BLaER1 treated with 17β-estradiol and CSF1 and Interleukin-3, amounts not matched to agents 10 nM and 100 nM (cell line): Measurements from ENCODE around the gene HDGFL1.

Experiments used
- H3K27ac ChIP-seq, 11 experiments: shearing (Covaris generic); formaldehyde crosslinking; 2 replicates each; pipeline ENCODE4 v1.8.1; 2022
- H3K27me3 ChIP-seq, 11 experiments: shearing (Covaris generic); formaldehyde crosslinking; 2 replicates each; pipeline ENCODE4 v1.8.1; 2022
- H3K36me3 ChIP-seq, 11 experiments: shearing (Covaris generic); formaldehyde crosslinking; 2 replicates each; pipeline ENCODE4 v1.8.1; 2022
- H3K4me1 ChIP-seq, 10 experiments: shearing (Covaris generic); formaldehyde crosslinking; 2 replicates each; pipeline ENCODE4 v1.8.1; 2022
- H3K4me2 ChIP-seq, 11 experiments: shearing (Covaris generic); formaldehyde crosslinking; 2 replicates each; pipeline ENCODE4 v1.8.1; 2022
- H3K4me3 ChIP-seq, 10 experiments: shearing (Covaris generic); formaldehyde crosslinking; 2 replicates each; pipeline ENCODE4 v1.8.1; 2022
- H3K9ac ChIP-seq, 11 experiments: shearing (Covaris generic); formaldehyde crosslinking; 2 replicates each; pipeline ENCODE4 v1.8.1; 2022
- H3K9me3 ChIP-seq, 11 experiments: shearing (Covaris generic); formaldehyde crosslinking; replicated peaks in 1 of 11; 2 replicates each; pipeline ENCODE4 v1.8.1; 2022
- H4K20me1 ChIP-seq, 11 experiments: shearing (Covaris generic); formaldehyde crosslinking; 2 replicates each; pipeline ENCODE4 v1.8.1; 2022
- Cebpa-rat ChIP-seq, 11 experiments: shearing (Covaris generic); IDR thresholded peaks; 2 replicates each; pipeline ENCODE4 v1.8.1; 2022

Gene HDGFL1

GRCh38 chr6:22605736-22606135 is 36.4 kb downstream of the HDGFL1 start:
- no peaks in the 10 kb centered on the region for H3K27me3 ChIP-seq
- H3K4me3 ChIP-seq, result no peak overlapping the region
- no peak for TF ChIP-seq Cebpa-rat (IDR thresholded peaks at IDR 0.05)
- no peaks in the 10 kb centered on the region for H3K4me1 ChIP-seq
- no peak overlapping the region for H3K4me2 ChIP-seq
- H4K20me1 ChIP-seq, result no peaks in the 10 kb centered on the region
- no peak overlapping the region for H3K27ac ChIP-seq
- no peaks in the 10 kb centered on the region for H3K36me3 ChIP-seq
- peaks cover 0 to 11% (median 6%) of the 10 kb centered on the region in 11 experiments; a peak in 13 of 22 replicates for H3K9me3 ChIP-seq
- H3K9ac ChIP-seq, result no peak overlapping the region

GRCh38 chr6:22610127-22610526 is 40.8 kb downstream of the HDGFL1 start:
- Histone ChIP-seq H3K36me3 (no peaks in the 10 kb centered on the region), H3K4me3 (no peak overlapping the region), H4K20me1 (no peaks in the 10 kb centered on the region), H3K4me1 (no peaks in the 10 kb centered on the region), H3K9ac (no peak overlapping the region), H3K27ac (no peak overlapping the region), H3K4me2 (no peak overlapping the region), H3K27me3 (no peaks in the 10 kb centered on the region), H3K9me3 (no peaks in the 10 kb centered on the region)
- TF ChIP-seq Cebpa-rat (IDR thresholded peaks at IDR 0.05), result no peak

- H3K4me1 ChIP-seq, result no peaks in the 10 kb centered on the region
- no peaks in the 10 kb centered on the region for H3K27me3 ChIP-seq
- H3K9ac ChIP-seq, result no peak overlapping the region
- H3K27ac ChIP-seq, result no peak overlapping the region
- TF ChIP-seq Cebpa-rat (IDR thresholded peaks at IDR 0.05), result no peak
- H3K4me3 ChIP-seq, result no peak overlapping the region
- H3K4me2 ChIP-seq, result no peak overlapping the region
- no peaks in the 10 kb centered on the region for H4K20me1 ChIP-seq
- H3K9me3 ChIP-seq, result no peaks in the 10 kb centered on the region
- no peaks in the 10 kb centered on the region for H3K36me3 ChIP-seq
Measured at GRCh38 chr6:22612236-22612635, 42.9 kb downstream of the HDGFL1 start.

GRCh38 chr6:22613051-22613450 is 43.7 kb downstream of the HDGFL1 start:
- Histone ChIP-seq H3K4me3 (no peak overlapping the region), H3K27ac (no peak overlapping the region), H3K4me2 (no peak overlapping the region), H3K4me1 (no peaks in the 10 kb centered on the region), H3K27me3 (no peaks in the 10 kb centered on the region), H4K20me1 (no peaks in the 10 kb centered on the region), H3K9me3 (0 out of 22 replicates have a peak, but pooled peaks cover 0 to 4% (median 0%) of the 10 kb centered on the region in 11 experiments), H3K9ac (no peak overlapping the region), H3K36me3 (no peaks in the 10 kb centered on the region)
- no peak for TF ChIP-seq Cebpa-rat (IDR thresholded peaks at IDR 0.05)

- Histone ChIP-seq H3K27ac (no peak overlapping the region), H3K36me3 (no peaks in the 10 kb centered on the region), H3K27me3 (no peaks in the 10 kb centered on the region), H3K4me2 (no peak overlapping the region), H3K4me1 (no peaks in the 10 kb centered on the region), H3K4me3 (no peak overlapping the region), H3K9ac (no peak overlapping the region), H4K20me1 (no peaks in the 10 kb centered on the region), H3K9me3 (peaks cover 0 to 5% (median 0%) of the 10 kb centered on the region in 11 experiments; a peak in 4 of 22 replicates)
- TF ChIP-seq Cebpa-rat (IDR thresholded peaks at IDR 0.05), result no peak
Measured at GRCh38 chr6:22613695-22614094, 44.3 kb downstream of the HDGFL1 start.

GRCh38 chr6:22614547-22614946 is 45.2 kb downstream of the HDGFL1 start:
- no peak overlapping the region for H3K9ac ChIP-seq
- no peaks in the 10 kb centered on the region for H3K27me3 ChIP-seq
- TF ChIP-seq Cebpa-rat (IDR thresholded peaks at IDR 0.05), result no peak
- H3K36me3 ChIP-seq, result no peaks in the 10 kb centered on the region
- H3K4me1 ChIP-seq, result no peaks in the 10 kb centered on the region
- no peaks in the 10 kb centered on the region for H4K20me1 ChIP-seq
- no peak overlapping the region for H3K27ac ChIP-seq
- no peak overlapping the region for H3K4me3 ChIP-seq
- H3K9me3 ChIP-seq, result peaks cover 0 to 5% (median 0%) of the 10 kb centered on the region in 11 experiments; a peak in 4 of 22 replicates
- no peak overlapping the region for H3K4me2 ChIP-seq

- no peaks in the 10 kb centered on the region for H3K4me1 ChIP-seq
- H3K27me3 ChIP-seq, result no peaks in the 10 kb centered on the region
- H4K20me1 ChIP-seq, result no peaks in the 10 kb centered on the region
- H3K9ac ChIP-seq, result no peak overlapping the region
- H3K36me3 ChIP-seq, result no peaks in the 10 kb centered on the region
- H3K4me3 ChIP-seq, result no peak overlapping the region
- no peak overlapping the region for H3K27ac ChIP-seq
- no peak overlapping the region for H3K4me2 ChIP-seq
- no peak for TF ChIP-seq Cebpa-rat (IDR thresholded peaks at IDR 0.05)
- H3K9me3 ChIP-seq, result peaks cover 0 to 5% (median 0%) of the 10 kb centered on the region in 11 experiments; a peak in 5 of 22 replicates
Measured at GRCh38 chr6:22621028-22621427, 51.7 kb downstream of the HDGFL1 start.
